Measurements from ENCODE around the gene PACS2. TPM values are rescaled to one million over a fixed set of nuclear protein-coding genes. Genes with fewer than 3 reads are reported as not detected.
A peak's percentile ranks its signal among the peaks of the same experiment; 100 is the strongest.

PACS2 gene
- total RNA-seq, 2 experiments from 2014 or later = 27.8 to 40.2 TPM

GRCh38 chr14:105312973-105313372 lies 1.6 kb upstream of the PACS2 start:
- H3K27me3 Mint-ChIP-seq = no peaks in the 10 kb centered on the region
- DNase-seq (no peak), ATAC-seq (no peak)
- H3K27ac Mint-ChIP-seq = no peak overlapping the region
- peaks cover 30% of the 10 kb centered on the region for H3K4me1 Mint-ChIP-seq
- no peaks in the 10 kb centered on the region for H3K36me3 Mint-ChIP-seq
- no peaks in the 10 kb centered on the region for H3K9me3 Mint-ChIP-seq (ENCODE audit: low read depth)
- CTCF ChIA-PET = interaction anchor here (2.1 to 2.3 kb wide), 2 partner anchors 12 to 39 kb away, joined by 9 to 13 read pairs; partner anchors contain the start of gene BRF1
- H3K4me3 Mint-ChIP-seq = no peak overlapping the region

GRCh38 chr14:105313381-105314286 lies 914 bp upstream of the PACS2 start:
- ATAC-seq (peak; percentile 36), DNase-seq (no peak)
- Mint-ChIP-seq H3K4me3 (peak overlapping the region; percentile 55), H3K27me3 (no peaks in the 10 kb centered on the region), H3K9me3 (ENCODE audit: low read depth) (no peaks in the 10 kb centered on the region), H3K27ac (peak overlapping the region; percentile 62), H3K36me3 (no peaks in the 10 kb centered on the region), H3K4me1 (peaks cover 30% of the 10 kb centered on the region)
- CTCF ChIA-PET = interaction anchor here (0.8 to 2.3 kb wide), 6 partner anchors 8 to 223 kb away, joined by 3 to 13 read pairs (median 4); partner anchors contain the start of gene BRF1

GRCh38 chr14:105315211-105315721 lies 718 bp downstream of the PACS2 start:
- Mint-ChIP-seq H3K4me1 (peaks cover 35% of the 10 kb centered on the region), H3K27ac (peak overlapping the region; percentile 52), H3K27me3 (no peaks in the 10 kb centered on the region), H3K9me3 (ENCODE audit: low read depth) (no peaks in the 10 kb centered on the region), H3K36me3 (no peaks in the 10 kb centered on the region), H3K4me3 (peak overlapping the region; percentile 76)
- DNase-seq (peak; percentile 60), ATAC-seq (no peak)
- CTCF ChIA-PET = interaction anchor here (0.7 to 2.3 kb wide), 5 partner anchors 9 to 174 kb away, joined by 3 to 13 read pairs (median 5); partner anchors contain the start of gene BRF1

GRCh38 chr14:105315941-105316576 lies 1.5 kb downstream of the PACS2 start:
- no peak for DNase-seq
- Mint-ChIP-seq H3K4me3 (peak overlapping the region; percentile 76), H3K4me1 (peaks cover 35% of the 10 kb centered on the region), H3K27ac (no peak overlapping the region), H3K27me3 (no peaks in the 10 kb centered on the region), H3K36me3 (no peaks in the 10 kb centered on the region), H3K9me3 (ENCODE audit: low read depth) (no peaks in the 10 kb centered on the region)
- CTCF ChIA-PET = interaction anchor here (0.7 to 1.1 kb wide), 3 partner anchors 15 to 226 kb away, joined by 3 to 4 read pairs (median 3); no protein-coding TSS in a partner anchor
- ATAC-seq = no peak

GRCh38 chr14:105316577-105316941 lies 2.0 kb downstream of the PACS2 start:
- no peak overlapping the region for H3K27ac Mint-ChIP-seq

GRCh38 chr14:105316968-105317510 lies 2.5 kb downstream of the PACS2 start:
- H3K4me3 Mint-ChIP-seq = peak overlapping the region; percentile 26

More at GRCh38 chr14:105316577-105316941, 2.0 kb downstream of the PACS2 start:
- peaks cover 35% of the 10 kb centered on the region for H3K4me1 Mint-ChIP-seq
- H3K9me3 Mint-ChIP-seq (ENCODE audit: low read depth) = no peaks in the 10 kb centered on the region
- H3K27me3 Mint-ChIP-seq = no peaks in the 10 kb centered on the region
- DNase-seq (no peak), ATAC-seq (no peak)
- H3K4me3 Mint-ChIP-seq = peak overlapping the region; percentile 26
- CTCF ChIA-PET = interaction anchor here (1.1 to 2.1 kb wide), 2 partner anchors 173 to 226 kb away, joined by 3 to 5 read pairs; no protein-coding TSS in a partner anchor
- no peaks in the 10 kb centered on the region for H3K36me3 Mint-ChIP-seq

GRCh38 chr14:105317546-105317945 lies 3.0 kb downstream of the PACS2 start:
- no peak for DNase-seq
- CTCF ChIA-PET = interaction anchor here (2.1 kb wide), 1 partner anchor 172 kb away, joined by 5 read pairs; no protein-coding TSS in a partner anchor
- no peaks in the 10 kb centered on the region for H3K9me3 Mint-ChIP-seq (ENCODE audit: low read depth)
- H3K27ac Mint-ChIP-seq = no peak overlapping the region
- H3K4me3 Mint-ChIP-seq = no peak overlapping the region
- peaks cover 35% of the 10 kb centered on the region for H3K4me1 Mint-ChIP-seq
- no peaks in the 10 kb centered on the region for H3K36me3 Mint-ChIP-seq
- no peak for ATAC-seq
- no peaks in the 10 kb centered on the region for H3K27me3 Mint-ChIP-seq

More at GRCh38 chr14:105316968-105317510, 2.5 kb downstream of the PACS2 start:
- no peaks in the 10 kb centered on the region for H3K27me3 Mint-ChIP-seq
- CTCF ChIA-PET = interaction anchor here (1.1 to 2.1 kb wide), 2 partner anchors 173 to 227 kb away, joined by 3 to 5 read pairs; no protein-coding TSS in a partner anchor
- H3K4me1 Mint-ChIP-seq = peaks cover 35% of the 10 kb centered on the region
- H3K9me3 Mint-ChIP-seq (ENCODE audit: low read depth) = no peaks in the 10 kb centered on the region
- peak overlapping the region; percentile 19 for H3K27ac Mint-ChIP-seq
- no peaks in the 10 kb centered on the region for H3K36me3 Mint-ChIP-seq
- ATAC-seq (no peak), DNase-seq (no peak)

- no peak overlapping the region for H3K27ac Mint-ChIP-seq
- no peak for ATAC-seq
- no peaks in the 10 kb centered on the region for H3K27me3 Mint-ChIP-seq
- H3K4me1 Mint-ChIP-seq = peaks cover 8% of the 10 kb centered on the region
- H3K36me3 Mint-ChIP-seq = no peaks in the 10 kb centered on the region
- CTCF ChIA-PET = interaction anchor here (1.5 kb wide), 1 partner anchor 41 kb away, joined by 6 read pairs; no protein-coding TSS in a partner anchor
- no peak for DNase-seq
- H3K9me3 Mint-ChIP-seq (ENCODE audit: low read depth) = no peaks in the 10 kb centered on the region
- H3K4me3 Mint-ChIP-seq = no peak overlapping the region
Measured at GRCh38 chr14:105322791-105323556, 8.4 kb downstream of the PACS2 start.

- no peaks in the 10 kb centered on the region for H3K9me3 Mint-ChIP-seq (ENCODE audit: low read depth)
- ATAC-seq (no peak), DNase-seq (no peak)
- H3K27me3 Mint-ChIP-seq = no peaks in the 10 kb centered on the region
- no peak overlapping the region for H3K27ac Mint-ChIP-seq
- no peak overlapping the region for H3K4me3 Mint-ChIP-seq
- CTCF ChIA-PET = no interaction called here
- H3K4me1 Mint-ChIP-seq = peaks cover 8% of the 10 kb centered on the region
- no peaks in the 10 kb centered on the region for H3K36me3 Mint-ChIP-seq
Measured at GRCh38 chr14:105323663-105324062, 9.1 kb downstream of the PACS2 start.

- ATAC-seq = no peak
- Mint-ChIP-seq H3K9me3 (ENCODE audit: low read depth) (no peaks in the 10 kb centered on the region), H3K4me3 (no peak overlapping the region), H3K36me3 (no peaks in the 10 kb centered on the region), H3K4me1 (peaks cover 6% of the 10 kb centered on the region), H3K27ac (no peak overlapping the region), H3K27me3 (no peaks in the 10 kb centered on the region)
- CTCF ChIA-PET = no interaction called here
- DNase-seq = no peak
Measured at GRCh38 chr14:105324080-105324778, 9.7 kb downstream of the PACS2 start.

GRCh38 chr14:105324871-105325270 lies 10.3 kb downstream of the PACS2 start:
- Mint-ChIP-seq H3K27ac (no peak overlapping the region), H3K9me3 (ENCODE audit: low read depth) (no peaks in the 10 kb centered on the region), H3K27me3 (no peaks in the 10 kb centered on the region), H3K4me1 (peaks cover 3% of the 10 kb centered on the region), H3K36me3 (no peaks in the 10 kb centered on the region), H3K4me3 (no peak overlapping the region)
- CTCF ChIA-PET = no interaction called here
- no peak for DNase-seq
- no peak for ATAC-seq

- Mint-ChIP-seq H3K27ac (no peak overlapping the region), H3K9me3 (ENCODE audit: low read depth) (no peaks in the 10 kb centered on the region), H3K4me1 (peaks cover 4% of the 10 kb centered on the region), H3K27me3 (no peaks in the 10 kb centered on the region), H3K36me3 (no peaks in the 10 kb centered on the region), H3K4me3 (no peak overlapping the region)
- no peak for DNase-seq
- CTCF ChIA-PET = no interaction called here
- ATAC-seq = no peak
Measured at GRCh38 chr14:105325303-105325702, 10.8 kb downstream of the PACS2 start.

Measured in activated CD8-positive, alpha-beta memory T cell treated with anti-CD3 and anti-CD28 coated beads, Interleukin-2, amount 10 ng/mL, durations not matched to agents 7 days and 5 days (primary cell).